ENCODE measurements around the gene EDIL3.

GRCh38 chr5:83965441-83965840, 419.2 kb downstream of the EDIL3 start:
- no peak for TF ChIP-seq CTCF (IDR thresholded peaks at IDR 0.05)
- no peak for TF ChIP-seq POLR2AphosphoS5 (IDR thresholded peaks at IDR 0.05)
- TF ChIP-seq POLR2A (IDR thresholded peaks at IDR 0.05), result no peak

Data from upper lobe of left lung (tissue), 4 donors.